22Rv1 (cell line): ENCODE measurements around the gene MTIF2.
"Not testable (repeated sequence)": the region's sequence is repeated elsewhere in the genome, so short reads cannot be mapped to it uniquely, and the experiment has no call there.

Source experiments
- H3K27ac ChIP-seq: fragments of 450-650 bp; 2 replicates; pipeline ENCODE4 v1.5.1; 2017
- ZFX ChIP-seq: fragments of 450-650 bp; IDR thresholded peaks from 2 replicates; pipeline ENCODE4 v1.6.1; 2017; ENCODE audit warnings: antibody characterized with exemption, borderline replicate concordance
- TF ChIP-seq, protein P1 (sequence below): fragments of 450-650 bp; IDR thresholded peaks from 2 replicates; pipeline ENCODE4 v1.5.1; 2017; ENCODE audit warnings: mild to moderate bottlenecking

The MTIF2 gene

DNA sequence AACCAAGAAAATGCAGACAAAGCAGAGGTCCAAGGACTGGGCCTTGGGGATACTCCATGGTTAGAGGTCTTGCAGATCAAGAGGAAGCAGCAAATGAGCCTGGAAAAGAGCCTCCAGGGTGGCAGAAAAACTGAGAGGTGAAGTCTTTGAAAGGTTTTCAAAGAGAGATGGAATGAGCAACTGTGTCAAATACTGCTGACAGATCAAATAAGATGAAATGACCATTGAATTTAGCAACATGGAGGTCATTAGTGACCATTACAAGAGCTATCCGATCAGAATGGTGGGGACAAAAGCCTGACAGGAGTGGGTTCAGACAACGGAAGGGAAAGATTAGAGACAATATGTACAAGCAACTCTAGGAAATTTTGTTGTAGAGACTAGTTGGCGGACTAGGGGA lies 38.5 kb downstream of the MTIF2 start:
- no peak overlapping the region for H3K27ac ChIP-seq

DNA sequence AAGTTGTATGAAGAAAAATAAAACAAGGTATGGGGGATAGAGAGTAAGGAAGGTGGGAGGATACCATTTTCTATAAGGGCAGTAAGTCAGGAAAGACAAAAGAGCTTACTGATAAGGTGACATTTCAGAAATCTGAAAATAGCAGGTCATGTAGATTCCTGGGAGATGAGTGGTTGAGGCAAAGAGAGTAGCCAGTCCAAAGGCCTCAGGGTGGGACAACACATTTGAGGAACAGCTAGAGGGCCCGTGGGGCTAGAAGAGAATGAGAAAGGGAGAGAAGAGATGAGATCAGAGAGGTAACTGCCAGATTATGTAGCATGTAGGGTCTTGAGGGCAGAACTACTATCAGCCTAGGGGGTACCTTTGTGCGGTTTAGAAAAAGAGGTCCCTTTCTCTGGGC lies 39.8 kb downstream of the MTIF2 start:
- H3K27ac ChIP-seq = no peak overlapping the region
- TF ChIP-seq ZFX = no peak
- TF ChIP-seq, protein P1, sequence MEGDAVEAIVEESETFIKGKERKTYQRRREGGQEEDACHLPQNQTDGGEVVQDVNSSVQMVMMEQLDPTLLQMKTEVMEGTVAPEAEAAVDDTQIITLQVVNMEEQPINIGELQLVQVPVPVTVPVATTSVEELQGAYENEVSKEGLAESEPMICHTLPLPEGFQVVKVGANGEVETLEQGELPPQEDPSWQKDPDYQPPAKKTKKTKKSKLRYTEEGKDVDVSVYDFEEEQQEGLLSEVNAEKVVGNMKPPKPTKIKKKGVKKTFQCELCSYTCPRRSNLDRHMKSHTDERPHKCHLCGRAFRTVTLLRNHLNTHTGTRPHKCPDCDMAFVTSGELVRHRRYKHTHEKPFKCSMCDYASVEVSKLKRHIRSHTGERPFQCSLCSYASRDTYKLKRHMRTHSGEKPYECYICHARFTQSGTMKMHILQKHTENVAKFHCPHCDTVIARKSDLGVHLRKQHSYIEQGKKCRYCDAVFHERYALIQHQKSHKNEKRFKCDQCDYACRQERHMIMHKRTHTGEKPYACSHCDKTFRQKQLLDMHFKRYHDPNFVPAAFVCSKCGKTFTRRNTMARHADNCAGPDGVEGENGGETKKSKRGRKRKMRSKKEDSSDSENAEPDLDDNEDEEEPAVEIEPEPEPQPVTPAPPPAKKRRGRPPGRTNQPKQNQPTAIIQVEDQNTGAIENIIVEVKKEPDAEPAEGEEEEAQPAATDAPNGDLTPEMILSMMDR = no peak

More for the DNA sequence above, 38.5 kb downstream of the MTIF2 start:
- TF ChIP-seq, protein P1 = no peak
- no peak for TF ChIP-seq ZFX

DNA sequence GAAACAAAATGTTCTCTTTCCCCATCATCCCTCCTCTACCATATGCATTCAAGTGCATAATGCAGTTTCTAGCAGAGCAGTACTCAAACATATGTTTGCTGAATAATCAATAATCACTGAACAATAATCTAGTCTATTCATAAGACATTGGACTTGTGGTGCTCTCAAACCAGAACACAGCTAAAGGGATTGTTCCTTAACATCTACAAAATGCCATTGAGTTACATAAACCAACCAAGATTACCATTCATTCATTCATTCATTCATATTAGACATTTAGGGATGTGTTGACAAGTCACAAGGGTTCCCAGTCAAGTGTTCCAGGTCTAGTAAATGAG lies 40.8 kb downstream of the MTIF2 start:
- no peak overlapping the region for H3K27ac ChIP-seq
- TF ChIP-seq, protein P1 = no peak
- TF ChIP-seq ZFX = no peak

DNA sequence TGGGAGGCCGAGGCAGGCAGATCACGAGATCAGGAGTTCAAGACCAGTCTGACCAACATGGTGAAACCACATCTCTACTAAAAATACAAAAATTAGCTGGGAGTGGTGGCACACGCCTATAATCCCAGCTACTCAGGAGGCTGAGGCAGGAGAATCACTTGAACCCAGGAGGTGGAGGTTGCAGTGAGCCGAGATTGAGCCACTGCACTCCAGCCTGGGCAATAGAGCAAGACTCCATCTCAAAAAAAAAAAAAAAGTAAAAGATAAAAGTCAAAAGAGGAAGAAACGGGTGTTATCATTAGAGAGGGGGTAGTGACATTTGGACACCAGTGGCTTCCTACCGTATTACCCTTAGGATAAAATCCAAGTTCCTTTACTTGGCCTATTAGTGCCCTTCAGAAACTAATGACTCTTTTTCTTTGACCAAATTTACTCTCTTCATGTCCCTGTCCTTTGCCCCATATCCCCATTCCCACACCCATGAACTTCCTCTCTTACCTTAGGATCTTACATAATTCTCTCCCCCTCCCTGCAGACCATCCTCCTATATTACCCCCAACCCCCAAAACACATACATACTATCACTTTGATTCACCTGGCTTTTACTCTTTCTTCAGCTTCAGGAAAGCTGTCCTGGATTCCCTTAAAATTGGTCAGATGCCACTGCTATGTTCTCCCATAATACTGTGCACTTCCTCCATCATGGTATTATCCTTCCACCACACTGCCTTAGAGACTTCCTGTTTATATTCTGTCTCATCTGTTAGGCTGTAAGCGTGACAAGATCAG lies 41.4 kb downstream of the MTIF2 start:
- not testable (repeated sequence) for H3K27ac ChIP-seq

DNA sequence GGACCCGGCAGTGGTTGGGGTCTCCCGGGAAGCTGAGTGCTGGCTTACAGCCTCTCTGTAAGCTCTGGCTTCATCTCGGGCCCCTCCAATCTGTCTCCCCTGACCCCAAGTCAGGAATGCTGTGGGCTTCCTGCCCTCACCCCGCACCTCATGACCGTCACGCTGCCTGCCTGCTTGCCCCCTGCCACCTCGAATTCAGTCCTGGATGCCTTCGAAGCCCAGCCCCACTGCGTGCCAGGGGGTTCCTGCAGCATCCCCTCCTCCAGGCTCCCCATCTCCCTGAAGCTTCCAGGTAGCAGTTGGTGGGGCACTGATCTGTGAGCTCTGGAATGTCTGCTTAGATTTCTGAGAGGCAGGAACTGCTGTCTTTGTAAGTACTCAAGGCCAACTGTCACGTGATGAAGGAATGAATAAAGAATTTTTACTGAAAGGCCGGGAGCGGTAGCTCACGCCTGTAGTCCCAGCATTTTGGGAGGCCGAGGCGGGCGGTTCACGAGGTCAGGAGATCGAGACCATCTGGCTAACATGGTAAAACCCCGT lies 43.5 kb downstream of the MTIF2 start:
- TF ChIP-seq, protein P1 = no peak
- no peak for TF ChIP-seq ZFX
- H3K27ac ChIP-seq = no peak overlapping the region

DNA sequence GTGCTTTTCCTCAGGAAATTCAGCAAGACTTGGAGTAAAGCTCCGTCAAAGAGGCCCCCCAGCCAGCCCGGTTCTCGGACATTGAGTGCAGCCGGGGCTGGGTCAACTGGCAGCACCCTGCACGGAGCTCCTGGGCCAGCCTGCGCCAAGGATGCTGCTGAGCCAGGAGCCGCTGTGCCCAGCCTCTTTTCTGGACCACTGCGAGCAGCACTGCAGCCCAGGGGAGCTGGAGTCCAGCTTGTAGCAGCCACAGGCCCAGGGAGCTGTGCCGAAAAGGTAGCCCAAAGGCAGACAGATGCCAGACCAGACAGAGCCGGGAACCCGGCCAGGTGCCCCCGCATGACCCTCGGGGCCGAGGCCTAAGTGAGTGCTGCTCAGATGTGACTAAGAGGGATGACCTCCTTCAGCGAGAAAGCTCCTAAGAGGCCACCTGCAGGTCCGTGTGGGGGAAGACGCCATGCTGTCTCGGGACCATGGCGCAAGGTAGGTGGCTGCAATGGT lies 44.2 kb downstream of the MTIF2 start:
- H3K27ac ChIP-seq = no peak overlapping the region
- TF ChIP-seq, protein P1 = no peak
- TF ChIP-seq ZFX = no peak

DNA sequence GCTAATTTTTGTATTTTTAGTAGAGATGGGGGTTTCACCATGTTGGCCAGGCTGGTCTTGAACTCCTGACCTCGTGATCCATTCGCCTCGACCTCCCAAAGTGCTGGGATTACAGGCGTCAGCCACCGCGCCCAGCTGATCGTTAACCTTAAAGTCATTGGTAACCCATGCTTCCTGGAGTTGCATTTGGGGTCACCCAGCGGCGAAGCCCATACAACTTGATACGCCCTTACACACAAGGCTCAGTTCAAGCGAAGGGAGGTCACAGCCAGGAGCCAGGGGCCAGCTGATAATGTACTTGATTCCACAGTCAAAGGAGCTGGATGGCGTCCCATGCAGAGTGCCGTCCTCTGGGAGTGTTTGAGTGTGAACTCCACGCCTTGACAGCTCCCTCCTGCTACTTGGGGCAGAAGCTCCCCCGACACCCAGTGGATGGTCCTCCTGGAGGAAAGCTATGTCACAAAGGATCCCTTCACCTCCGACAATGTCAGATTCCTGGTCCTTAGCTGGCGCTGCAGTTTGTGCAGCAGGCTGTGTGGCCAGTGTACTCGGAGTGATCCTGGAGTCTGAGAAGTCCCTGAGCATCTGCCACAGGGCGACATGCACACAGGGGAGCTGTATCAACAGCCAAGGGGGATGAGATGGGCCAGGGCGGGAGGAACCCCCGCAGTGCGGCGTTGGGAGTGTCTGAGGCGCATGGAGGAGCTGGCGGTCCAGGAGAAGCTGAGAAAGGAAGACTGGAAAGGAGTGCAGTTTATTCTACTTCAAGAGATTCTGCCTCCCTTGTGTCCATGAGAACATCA lies 44.9 kb downstream of the MTIF2 start:
- H3K27ac ChIP-seq = peak overlapping the region; percentile 85

More for the DNA sequence above, 44.9 kb downstream of the MTIF2 start:
- TF ChIP-seq ZFX = no peak
- TF ChIP-seq, protein P1 = no peak
